GM12864 (cell line): Measurements from ENCODE around the gene SNPH.

Experiments used
- DNase-seq: peaks from one replicate; pipeline ENCODE4 v3.0.0-alpha.2; 2011; ENCODE audit warnings: low read depth
- H3K4me3 ChIP-seq: 2 replicates; pipeline ENCODE4 v1.5.1; 2011; ENCODE audit warnings: mild to moderate bottlenecking, low read depth, low read length, control low read depth
- CTCF ChIP-seq: IDR thresholded peaks from 2 replicates; pipeline ENCODE4 v1.5.1; 2011; ENCODE audit warnings: low read depth, mild to moderate bottlenecking, moderate library complexity, low read length, control low read depth, inconsistent platforms; ENCODE audit errors: missing control alignments

Gene SNPH

GRCh38 chr20:1267161-1267560, 1.1 kb downstream of the SNPH start:
- no peak for TF ChIP-seq CTCF
- DNase-seq, result no peak
- H3K4me3 ChIP-seq, result no peak overlapping the region

GRCh38 chr20:1267809-1268374, 1.8 kb downstream of the SNPH start:
- H3K4me3 ChIP-seq, result no peak overlapping the region
- no peak for TF ChIP-seq CTCF
- no peak for DNase-seq

GRCh38 chr20:1269235-1269634, 3.1 kb downstream of the SNPH start:
- no peak for DNase-seq
- TF ChIP-seq CTCF, result no peak
- no peak overlapping the region for H3K4me3 ChIP-seq

- TF ChIP-seq CTCF, result no peak
- no peak overlapping the region for H3K4me3 ChIP-seq
- no peak for DNase-seq
Observed at GRCh38 chr20:1269850-1270249, 3.8 kb downstream of the SNPH start.

GRCh38 chr20:1272368-1273100, 6.4 kb downstream of the SNPH start:
- no peak for DNase-seq
- no peak for TF ChIP-seq CTCF
- no peak overlapping the region for H3K4me3 ChIP-seq

GRCh38 chr20:1273366-1273765, 7.3 kb downstream of the SNPH start:
- TF ChIP-seq CTCF, result no peak
- H3K4me3 ChIP-seq, result no peak overlapping the region
- no peak for DNase-seq
